Gastroesophageal sphincter (tissue), 4 donors: ENCODE measurements around the gene LMNA. TPM values are rescaled to one million over a fixed set of nuclear protein-coding genes. Genes with fewer than 3 reads are reported as not detected.
A peak's percentile ranks its signal among the peaks of the same experiment; 100 is the strongest.

ENCODE experiments used
- ATAC-seq: fragments of 150-250 bp; one replicate; pipeline ENCODE4 v1.9.1; 2016; ENCODE audit warnings: mild to moderate bottlenecking, moderate library complexity
- H3K27ac ChIP-seq, 4 donors: fragments of 200-600 bp; sonication (generic) in 3 of 4; 1 replicate in 3 of 4; 2 replicates in 1 of 4; pipeline ENCODE4 v1.5.1; 2016 to 2019
- H3K27me3 ChIP-seq: fragments of 200-600 bp; sonication (generic); one replicate; pipeline ENCODE4 v1.5.1; 2019
- H3K36me3 ChIP-seq, 2 donors: fragments of 200-600 bp; sonication (generic); one replicate each; pipeline ENCODE4 v1.5.1; 2019; ENCODE audit warnings: control low read depth in 1 of 2
- H3K4me1 ChIP-seq, 3 donors: fragments of 200-600 bp; sonication (generic); 1 replicate in 2 of 3; 2 replicates in 1 of 3; pipeline ENCODE4 v1.5.1; 2016 to 2019; ENCODE audit warnings: control low read depth in 2 of 3
- H3K4me3 ChIP-seq, 2 donors: fragments of 200-600 bp; sonication (generic); one replicate each; pipeline ENCODE4 v1.5.1; 2019; ENCODE audit warnings: mild to moderate bottlenecking in 1 of 2, moderate library complexity in 1 of 2
- H3K9me3 ChIP-seq, 3 donors: fragments of 200-600 bp; sonication (generic); one replicate each; pipeline ENCODE4 v1.5.1; 2017 to 2019; ENCODE audit warnings: control low read depth in 2 of 3
- EP300 ChIP-seq: sonication (generic); formaldehyde crosslinking; IDR thresholded peaks from one replicate; pipeline ENCODE4 v1.6.1; 2017; ENCODE audit warnings: antibody characterized with exemption, mild to moderate bottlenecking
- POLR2A ChIP-seq, 2 donors: fragments of 450-650 bp; IDR thresholded peaks; one replicate each; pipeline ENCODE4 v1.6.1; 2017; ENCODE audit warnings: antibody characterized with exemption in 2 of 2, mild to moderate bottlenecking in 2 of 2, moderate library complexity in 1 of 2
- POLR2AphosphoS5 ChIP-seq: sonication (generic); formaldehyde crosslinking; IDR thresholded peaks from one replicate; pipeline ENCODE4 v1.6.1; 2017; ENCODE audit warnings: antibody characterized with exemption
- WGBS, 2 donors: methylation state at CpG; one replicate each; pipeline ENCODE4 v1.1.5; 2018; ENCODE audit warnings: low coverage in 1 of 2; 5-methylcytosine and 5-hydroxymethylcytosine counted together
- total RNA-seq, 4 donors: library from RNA; depleted of rRNA; stranded (reverse); fragments of >200 nt; gene quantifications; one replicate each; pipeline ENCODE4 v1.1.0, GENCODE V29; 2016
- TF ChIP-seq, protein P1 (sequence below), 4 experiments: fragments of 200-600 bp in 2 of 4; fragments of 450-650 bp in 2 of 4; sonication (generic) in 1 of 4; IDR thresholded peaks; one replicate each; pipeline ENCODE4 v1.5.1; 2017 to 2019; ENCODE audit warnings: antibody characterized with exemption in 4 of 4, mild to moderate bottlenecking in 2 of 4, moderate library complexity in 2 of 4

Gene LMNA
- total RNA-seq, 4 donors from 2014 or later = 327 to 617 (median 519) TPM

- Histone ChIP-seq H3K4me1 (peaks cover 0 to 27% (median 3%) of the 10 kb centered on the region in 3 donors), H3K4me3 (no peak overlapping the region), H3K27ac (no peak overlapping the region), H3K36me3 (no peaks in the 10 kb centered on the region), H3K27me3 (no peaks in the 10 kb centered on the region), H3K9me3 (no peaks in the 10 kb centered on the region)
- WGBS, 2 donors = 54 to 55% methylated on average over 3 to 5 of the region's 5 CpGs
- no peak for ATAC-seq
- TF ChIP-seq EP300 = no peak
- TF ChIP-seq, protein P1, sequence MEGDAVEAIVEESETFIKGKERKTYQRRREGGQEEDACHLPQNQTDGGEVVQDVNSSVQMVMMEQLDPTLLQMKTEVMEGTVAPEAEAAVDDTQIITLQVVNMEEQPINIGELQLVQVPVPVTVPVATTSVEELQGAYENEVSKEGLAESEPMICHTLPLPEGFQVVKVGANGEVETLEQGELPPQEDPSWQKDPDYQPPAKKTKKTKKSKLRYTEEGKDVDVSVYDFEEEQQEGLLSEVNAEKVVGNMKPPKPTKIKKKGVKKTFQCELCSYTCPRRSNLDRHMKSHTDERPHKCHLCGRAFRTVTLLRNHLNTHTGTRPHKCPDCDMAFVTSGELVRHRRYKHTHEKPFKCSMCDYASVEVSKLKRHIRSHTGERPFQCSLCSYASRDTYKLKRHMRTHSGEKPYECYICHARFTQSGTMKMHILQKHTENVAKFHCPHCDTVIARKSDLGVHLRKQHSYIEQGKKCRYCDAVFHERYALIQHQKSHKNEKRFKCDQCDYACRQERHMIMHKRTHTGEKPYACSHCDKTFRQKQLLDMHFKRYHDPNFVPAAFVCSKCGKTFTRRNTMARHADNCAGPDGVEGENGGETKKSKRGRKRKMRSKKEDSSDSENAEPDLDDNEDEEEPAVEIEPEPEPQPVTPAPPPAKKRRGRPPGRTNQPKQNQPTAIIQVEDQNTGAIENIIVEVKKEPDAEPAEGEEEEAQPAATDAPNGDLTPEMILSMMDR (IDR thresholded peaks at IDR 0.05) = no peak
- TF ChIP-seq POLR2AphosphoS5 = no peak
- TF ChIP-seq POLR2A (IDR thresholded peaks at IDR 0.05) = no peak
Measured at GRCh38 chr1:156073740-156074139, 40.8 kb upstream of the LMNA start.

DNA sequence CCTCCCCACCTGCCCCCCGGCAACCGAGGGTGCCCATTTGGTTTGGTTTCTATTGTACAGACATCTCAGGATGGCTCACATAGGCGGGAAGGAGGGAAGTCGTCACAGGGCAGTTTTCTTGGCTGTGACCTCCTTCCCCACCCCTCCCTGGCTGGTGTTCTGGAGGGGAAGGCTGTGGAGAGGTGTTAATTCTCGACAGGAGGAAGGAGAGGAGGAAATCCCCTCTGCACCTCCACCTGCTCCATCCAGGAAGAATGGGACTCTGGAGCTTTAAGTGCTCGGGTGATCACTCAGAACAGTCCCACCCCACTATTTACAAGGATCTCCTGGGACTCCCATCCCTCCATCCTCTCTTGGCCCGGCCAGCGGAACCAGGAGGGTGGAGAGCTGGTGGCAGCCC lies 39.9 kb upstream of the LMNA start:
- no peaks in the 10 kb centered on the region for H3K9me3 ChIP-seq
- peaks cover 0 to 27% (median 3%) of the 10 kb centered on the region in 3 donors for H3K4me1 ChIP-seq
- no peak overlapping the region for H3K27ac ChIP-seq
- 33% methylated on average over 3 of the region's 8 CpGs; no CpG with 5 or more reads in 1 of the 2 donors for WGBS, 2 donors
- TF ChIP-seq POLR2A (IDR thresholded peaks at IDR 0.05) (no peak), POLR2AphosphoS5 (no peak), EP300 (no peak)
- TF ChIP-seq, protein P1 (IDR thresholded peaks at IDR 0.05) = no peak
- ATAC-seq = no peak
- H3K4me3 ChIP-seq = no peak overlapping the region
- no peaks in the 10 kb centered on the region for H3K36me3 ChIP-seq
- H3K27me3 ChIP-seq = no peaks in the 10 kb centered on the region

GRCh38 chr1:156075162-156075561 lies 39.3 kb upstream of the LMNA start:
- H3K4me1 ChIP-seq = peaks cover 0 to 27% (median 3%) of the 10 kb centered on the region in 3 donors
- ATAC-seq = no peak
- no peak overlapping the region for H3K27ac ChIP-seq
- H3K9me3 ChIP-seq = no peaks in the 10 kb centered on the region
- no peaks in the 10 kb centered on the region for H3K36me3 ChIP-seq
- TF ChIP-seq EP300 = no peak
- TF ChIP-seq, protein P1 (IDR thresholded peaks at IDR 0.05) = no peak
- H3K27me3 ChIP-seq = no peaks in the 10 kb centered on the region
- 50 to 78% methylated on average over 2 of the region's 3 CpGs for WGBS, 2 donors
- H3K4me3 ChIP-seq = no peak overlapping the region

DNA sequence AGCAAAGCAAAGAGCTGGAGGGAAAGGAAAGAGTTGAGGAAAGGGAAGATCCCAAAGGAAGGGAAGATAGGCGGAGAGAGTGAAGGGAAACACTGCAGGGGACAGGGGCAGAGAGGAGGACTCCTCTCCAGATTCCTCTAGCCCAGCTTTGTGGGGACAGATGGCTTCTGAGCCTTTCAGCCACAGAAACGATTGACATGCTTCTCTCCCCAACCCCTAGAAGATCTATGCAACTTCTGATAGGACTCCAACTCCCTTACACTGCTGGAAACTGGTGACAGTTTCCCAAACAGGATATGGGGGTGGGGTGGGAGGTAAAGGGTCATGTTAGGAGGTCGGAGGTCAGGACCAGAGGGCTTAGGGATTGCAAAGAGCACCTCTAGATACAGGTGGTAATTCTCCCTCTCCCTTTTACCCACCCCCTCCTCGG lies 38.7 kb upstream of the LMNA start:
- Histone ChIP-seq H3K4me1 (peaks cover 0 to 31% (median 3%) of the 10 kb centered on the region in 3 donors), H3K4me3 (peak overlapping the region in 1 of 2 donors; percentile 62), H3K36me3 (no peaks in the 10 kb centered on the region), H3K9me3 (no peaks in the 10 kb centered on the region), H3K27me3 (no peaks in the 10 kb centered on the region), H3K27ac (peak overlapping the region in 1 of 4 donors; percentile 39)
- no peak for TF ChIP-seq POLR2A (IDR thresholded peaks at IDR 0.05)
- TF ChIP-seq, protein P1 (IDR thresholded peaks at IDR 0.05) = no peak
- TF ChIP-seq EP300 = no peak
- TF ChIP-seq POLR2AphosphoS5 = no peak
- 59 to 74% methylated on average over 2 to 3 of the region's 4 CpGs for WGBS, 2 donors
- ATAC-seq = no peak

DNA sequence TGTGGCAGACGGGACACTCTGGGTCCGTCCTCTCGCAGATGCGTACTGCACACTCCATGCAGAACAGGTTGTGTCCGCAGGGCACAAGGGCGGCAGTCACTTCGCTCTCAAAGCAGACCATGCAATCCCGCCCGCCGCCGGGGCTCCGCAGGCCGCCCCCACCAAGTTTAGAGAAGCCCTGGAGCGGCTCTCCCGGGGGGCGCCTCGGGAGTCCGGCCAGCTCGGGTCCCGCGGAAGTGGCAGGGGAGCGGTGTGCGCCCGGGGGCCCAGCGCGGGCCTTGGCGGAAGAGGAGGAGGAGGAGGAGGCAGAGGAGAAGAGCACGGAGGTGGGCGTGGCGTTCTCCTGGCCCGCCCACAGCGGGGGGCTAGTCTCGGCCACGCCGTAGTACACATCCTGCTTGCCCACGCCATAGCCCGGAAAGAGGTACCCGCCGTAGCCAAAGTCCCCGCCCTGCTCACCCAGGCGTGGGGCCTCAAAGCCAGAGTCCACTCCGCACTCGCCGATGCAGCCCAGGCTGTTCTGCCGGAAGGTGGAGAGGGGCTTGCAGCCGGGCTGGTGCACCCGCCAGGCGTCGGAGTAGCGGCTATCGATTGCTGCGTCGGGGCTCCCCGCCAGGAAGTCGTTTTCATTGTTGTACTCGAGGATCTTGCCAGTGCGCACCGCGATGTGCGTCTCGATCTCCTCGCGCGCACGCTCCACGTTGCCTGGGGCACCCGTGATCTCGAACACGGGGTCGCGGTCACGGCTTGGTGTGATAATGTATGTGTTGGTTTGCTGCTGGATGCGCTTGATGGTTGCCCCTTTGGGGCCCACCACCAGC lies 37.7 kb upstream of the LMNA start:
- peaks cover 0 to 41% (median 8%) of the 10 kb centered on the region in 3 donors for H3K4me1 ChIP-seq
- peak overlapping the region; percentile 43 to 62 for H3K4me3 ChIP-seq
- peak; percentile 22 to 26 for TF ChIP-seq POLR2A (IDR thresholded peaks at IDR 0.05)
- TF ChIP-seq POLR2AphosphoS5 = peak; percentile 38
- TF ChIP-seq, protein P1 (IDR thresholded peaks at IDR 0.05) = peak in 2 of 4 experiments; percentile 12 to 20
- TF ChIP-seq EP300 = no peak
- WGBS, 2 donors = 65% methylated on average over 4 of the region's 73 CpGs; no CpG with 5 or more reads in 1 of the 2 donors
- no peaks in the 10 kb centered on the region for H3K9me3 ChIP-seq
- peak; percentile 80 for ATAC-seq
- H3K36me3 ChIP-seq = no peaks in the 10 kb centered on the region
- no peaks in the 10 kb centered on the region for H3K27me3 ChIP-seq
- peak overlapping the region in 3 of 4 donors; percentile 39 to 71 (median 67) for H3K27ac ChIP-seq
